ENCODE data around the gene COX18.
A peak's percentile ranks its signal among the peaks of the same experiment; 100 is the strongest.

COX18 gene, protein sequence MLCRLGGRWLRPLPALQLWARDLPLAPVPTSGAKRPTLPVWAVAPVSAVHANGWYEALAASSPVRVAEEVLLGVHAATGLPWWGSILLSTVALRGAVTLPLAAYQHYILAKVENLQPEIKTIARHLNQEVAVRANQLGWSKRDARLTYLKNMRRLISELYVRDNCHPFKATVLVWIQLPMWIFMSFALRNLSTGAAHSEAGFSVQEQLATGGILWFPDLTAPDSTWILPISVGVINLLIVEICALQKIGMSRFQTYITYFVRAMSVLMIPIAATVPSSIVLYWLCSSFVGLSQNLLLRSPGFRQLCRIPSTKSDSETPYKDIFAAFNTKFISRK

GRCh38 chr4:73069338-73070073 lies at the start of gene COX18:
TSS of gene COX18 (minus strand) at chr4:73069716. CDS start at chr4:73069649, 67 bp downstream.
- peak; percentile 94 for DNase-seq

- no peak for DNase-seq
Observed at GRCh38 chr4:73109493-73109892, 40.0 kb upstream of the COX18 start.

- no peak for DNase-seq
Observed at GRCh38 chr4:73104695-73105094, 35.2 kb upstream of the COX18 start.

DNA sequence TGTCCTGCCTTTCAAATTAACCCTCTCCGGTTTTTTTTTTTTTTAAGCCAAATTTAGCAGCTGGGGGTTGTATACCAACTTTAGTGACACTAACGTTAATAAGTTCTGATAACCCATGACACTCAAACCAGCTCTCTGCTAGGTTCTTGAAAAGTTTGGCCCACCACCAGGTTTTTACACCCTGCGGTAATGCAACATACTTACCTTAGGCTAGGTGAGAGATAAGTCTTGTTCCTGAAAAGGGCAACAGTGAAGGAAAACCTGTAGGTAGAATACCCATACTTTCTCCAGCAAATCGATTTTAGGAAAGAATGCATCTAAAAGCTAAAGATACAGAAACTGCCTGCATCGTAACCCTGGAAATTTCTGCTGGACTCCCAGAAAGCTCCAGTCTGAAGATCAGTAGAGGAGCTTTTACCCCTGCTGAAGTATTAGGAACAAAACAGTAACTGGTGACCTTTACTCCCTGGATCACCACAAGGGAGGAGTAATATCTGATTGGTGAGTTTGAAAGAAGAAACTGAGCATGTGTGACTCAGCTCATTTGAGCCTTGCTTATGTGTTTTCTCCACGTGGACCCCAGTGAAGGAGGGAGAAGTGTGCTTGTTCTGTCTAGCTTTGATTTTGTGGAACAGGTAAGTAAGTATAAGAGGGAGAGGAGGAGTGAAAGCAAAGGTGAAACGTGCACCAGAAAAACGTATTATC lies 34.4 kb upstream of the COX18 start:
- no peak for DNase-seq

GRCh38 chr4:73099143-73099542 lies 29.6 kb upstream of the COX18 start:
- no peak for DNase-seq

DNA sequence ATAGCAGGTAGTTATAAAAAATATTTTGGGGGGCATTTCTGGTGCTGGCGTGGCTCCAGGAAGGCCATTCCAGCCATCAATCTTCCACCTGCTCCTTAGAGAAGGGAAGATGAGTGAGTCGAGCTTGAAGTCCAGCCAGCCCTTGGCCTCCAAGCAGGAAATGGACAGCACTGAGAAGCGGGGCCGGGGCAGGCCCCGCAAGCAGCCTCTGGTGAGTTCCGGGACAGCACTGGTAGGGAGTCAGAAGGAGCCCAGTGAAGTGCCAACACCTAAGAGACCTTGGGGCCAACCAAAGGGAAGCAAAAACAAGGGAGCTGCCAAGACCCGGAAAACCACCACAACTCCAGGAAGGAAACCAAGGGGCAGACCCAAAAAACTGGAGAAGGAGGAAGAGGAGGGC lies 29.2 kb upstream of the COX18 start:
- DNase-seq: no peak

DNA sequence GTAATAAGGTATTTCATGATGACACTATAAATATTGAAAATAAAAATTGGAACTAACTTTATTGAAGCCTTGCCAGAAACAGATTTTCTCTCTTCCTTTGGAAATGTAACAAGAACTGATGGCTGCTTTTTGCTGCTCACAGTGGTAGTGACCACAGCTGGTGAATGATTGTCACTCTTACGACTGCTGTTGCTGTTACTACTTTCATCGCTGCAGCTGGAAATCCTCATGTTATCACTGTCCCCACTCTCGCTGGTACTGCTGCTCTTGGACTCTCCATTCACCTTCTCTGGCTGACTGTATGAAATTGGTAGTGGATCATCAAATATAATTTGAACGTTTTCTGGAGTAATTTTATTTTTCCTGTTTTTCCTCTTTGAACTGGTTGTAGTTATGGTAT lies 28.5 kb upstream of the COX18 start:
- no peak for DNase-seq

DNA sequence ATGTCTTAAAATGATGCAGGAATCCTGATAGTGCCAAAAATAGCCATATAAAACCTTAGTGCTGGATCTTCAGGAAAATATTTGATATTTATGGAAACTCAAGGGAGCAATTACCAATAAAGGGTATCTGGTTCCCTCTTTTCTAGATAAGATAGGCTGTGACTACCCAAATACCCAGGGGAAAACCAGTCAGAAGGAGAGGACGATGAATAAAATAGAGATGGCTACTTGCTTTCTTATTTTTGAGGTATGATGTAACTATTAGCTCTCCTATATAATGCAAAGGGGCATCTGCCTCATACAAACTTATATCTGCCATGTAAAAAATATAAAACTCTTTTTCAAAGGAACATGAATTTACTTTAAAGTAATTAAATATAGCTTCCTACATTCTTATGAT lies 23.4 kb upstream of the COX18 start:
- no peak for DNase-seq

- no peak for DNase-seq
Observed at GRCh38 chr4:73090738-73091137, 21.2 kb upstream of the COX18 start.

GRCh38 chr4:73087871-73088270 lies 18.4 kb upstream of the COX18 start:
- DNase-seq: no peak

DNA sequence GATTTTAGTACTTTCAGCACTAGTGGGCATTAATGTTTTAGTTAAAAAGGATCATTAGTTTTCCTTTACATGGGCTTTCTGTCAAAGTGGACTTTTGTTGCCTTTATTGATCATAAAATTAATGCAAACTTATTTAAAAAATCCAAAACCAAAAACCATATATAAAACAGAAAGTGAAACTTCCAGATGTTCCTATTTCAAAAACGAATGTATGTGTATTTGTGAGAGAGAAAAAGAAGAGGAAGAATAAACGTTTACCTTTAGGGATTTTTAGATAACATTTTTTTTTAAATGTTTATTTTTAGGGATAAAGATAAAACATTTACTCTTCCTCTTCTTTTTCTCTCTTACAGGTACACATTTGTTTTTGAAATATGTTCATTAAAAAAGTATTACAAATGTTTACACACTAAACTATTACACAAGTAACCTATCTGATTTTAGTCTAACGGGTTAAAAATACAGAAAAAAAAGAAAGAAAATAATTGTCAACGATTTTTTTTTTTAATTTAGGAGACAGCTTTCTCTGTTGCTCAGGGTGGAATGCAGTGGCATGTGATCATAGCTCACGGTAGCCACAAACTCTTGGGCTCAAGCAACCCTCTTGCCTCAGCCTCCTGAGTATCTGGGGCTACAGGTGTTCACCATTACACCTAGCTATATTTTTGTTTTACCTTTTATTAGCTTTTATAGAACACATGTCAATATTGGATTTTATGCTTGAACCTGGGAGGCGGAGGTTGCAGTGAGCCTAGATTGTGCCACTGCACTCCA lies 16.8 kb upstream of the COX18 start:
- DNase-seq: no peak

DNA sequence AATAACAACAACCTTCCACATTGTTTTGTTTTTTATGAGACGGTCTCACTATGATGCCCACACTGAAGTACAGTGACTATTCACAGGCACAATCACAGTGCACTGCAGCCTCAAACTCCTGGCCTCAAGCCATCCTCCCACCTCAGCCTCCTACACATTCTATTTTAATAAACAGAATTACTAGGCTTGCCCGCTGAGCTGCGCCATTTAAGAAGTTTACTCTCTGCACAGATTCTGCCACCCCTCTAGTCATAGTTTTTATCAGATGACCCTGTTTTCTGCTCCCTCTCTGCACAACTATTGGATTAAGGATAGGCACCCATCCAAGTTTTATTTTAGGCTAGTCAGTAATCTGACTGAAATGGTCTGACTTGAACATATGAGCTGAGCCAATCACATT lies 11.3 kb upstream of the COX18 start:
- DNase-seq: no peak

DNA sequence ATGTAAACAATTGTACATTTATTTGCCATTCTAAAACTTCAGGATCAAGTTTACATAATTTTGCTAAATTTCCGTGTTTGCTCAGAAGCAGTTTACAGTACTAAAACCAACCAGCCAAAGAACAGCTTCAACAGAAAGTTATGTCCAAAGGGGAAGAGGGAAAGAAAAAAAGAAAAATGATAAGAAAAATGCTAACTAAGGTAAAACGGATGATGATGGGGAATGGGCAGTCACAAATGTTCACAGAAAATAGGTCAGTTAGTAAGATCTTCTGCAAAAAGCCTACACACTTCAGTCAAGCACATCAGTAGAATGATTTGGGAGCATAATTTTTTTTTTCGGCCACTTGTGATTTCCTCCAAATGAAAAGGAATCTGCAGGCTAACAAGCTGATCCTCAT lies 6.3 kb upstream of the COX18 start:
- DNase-seq: no peak

DNA sequence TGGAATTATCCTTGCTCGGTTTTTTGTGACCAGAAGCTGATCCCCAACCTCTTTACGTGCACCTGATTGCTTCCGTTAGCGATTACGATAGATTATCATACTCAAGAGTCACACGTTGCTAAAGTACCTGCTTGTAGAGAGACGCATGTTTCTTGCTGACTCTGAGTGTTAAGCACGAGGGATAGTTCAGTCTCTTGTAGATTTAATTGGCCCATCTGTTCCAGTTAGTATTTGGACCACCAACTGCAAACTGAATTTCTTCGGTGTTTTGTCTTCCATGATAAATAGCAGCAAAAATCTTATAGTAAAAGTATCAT lies 516 bp upstream of the COX18 start:
- DNase-seq: no peak

DNA sequence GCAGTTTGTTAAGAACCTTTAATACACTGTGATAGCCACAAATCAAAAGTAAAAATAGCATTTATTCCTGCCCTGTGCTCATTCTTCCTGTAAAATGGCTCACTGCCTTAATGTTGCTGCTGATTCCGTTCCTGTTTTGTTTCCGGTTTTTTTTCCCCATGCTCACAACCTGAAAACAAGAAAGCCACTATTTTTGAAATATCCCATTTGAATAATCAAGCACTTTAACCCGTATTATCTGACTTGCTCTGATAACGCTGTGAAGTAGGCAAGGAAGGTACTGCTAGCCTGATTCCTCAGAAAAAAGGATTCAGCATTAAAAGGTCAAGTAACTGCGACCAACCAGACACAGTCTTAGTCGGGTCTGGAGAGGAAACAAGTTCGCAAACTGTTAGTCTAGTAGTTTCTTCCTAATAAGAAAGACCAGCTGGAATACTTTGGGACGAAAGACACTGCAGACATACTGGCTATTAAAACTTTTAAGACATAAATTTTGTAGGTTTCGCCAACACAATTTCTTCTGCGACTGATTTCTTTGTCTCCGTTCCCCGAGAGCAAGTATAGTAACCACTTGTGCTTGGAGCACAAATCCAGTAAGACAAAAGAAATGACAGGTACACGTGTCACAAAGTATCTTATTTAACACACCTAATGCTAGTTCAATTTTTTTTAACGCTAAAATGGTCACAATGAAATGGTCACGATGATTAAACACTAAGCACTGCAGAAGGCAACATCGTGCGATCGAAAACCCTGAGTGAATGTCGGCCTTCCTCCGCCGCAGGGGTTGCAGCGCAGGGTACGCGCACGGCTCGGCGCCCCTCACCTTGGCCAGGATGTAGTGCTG lies 802 bp downstream of the COX18 start:
- no peak for DNase-seq

DNA sequence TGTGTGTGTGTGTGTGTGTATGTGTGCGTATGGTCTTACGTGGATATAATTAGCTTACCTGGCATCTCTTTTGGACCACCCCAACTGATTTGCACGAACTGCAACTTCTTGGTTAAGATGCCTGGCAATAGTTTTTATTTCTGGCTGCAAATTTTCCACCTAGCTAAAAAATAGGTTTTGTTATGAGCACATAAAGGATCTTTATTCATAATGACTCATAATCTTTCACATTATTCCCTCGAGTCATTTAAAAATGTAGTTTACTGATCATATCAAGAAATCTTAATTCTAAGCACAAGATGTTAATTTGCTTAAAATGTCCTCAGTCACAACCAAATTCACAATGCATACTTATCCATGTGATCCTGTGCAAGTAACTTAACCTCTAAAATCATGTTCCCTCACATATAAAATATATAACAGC lies 1.5 kb downstream of the COX18 start:
- DNase-seq: no peak

- DNase-seq: no peak
Observed at GRCh38 chr4:73066928-73067327, 2.6 kb downstream of the COX18 start.

DNA sequence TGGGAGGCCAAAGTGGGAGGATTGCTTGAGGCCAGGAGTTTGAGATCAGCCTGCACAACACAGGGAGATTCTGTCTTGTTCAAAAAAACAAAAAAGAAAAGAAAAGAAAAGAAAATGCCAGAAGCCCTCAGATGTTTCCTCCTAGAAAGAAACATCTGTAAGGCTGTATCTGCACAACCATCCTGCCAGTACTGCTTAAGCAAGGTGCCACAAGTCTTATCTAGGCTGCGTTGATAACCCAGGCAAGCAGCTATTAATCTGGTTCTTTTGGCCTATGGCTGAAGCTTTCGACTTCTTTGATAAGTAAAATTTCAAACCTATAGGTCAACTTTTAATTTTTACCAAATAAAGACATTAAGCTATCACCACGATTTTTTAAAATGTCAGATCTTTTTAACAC lies 3.1 kb downstream of the COX18 start:
- no peak for DNase-seq

GRCh38 chr4:73064536-73064935 lies 5.0 kb downstream of the COX18 start:
- DNase-seq: no peak

GRCh38 chr4:73055241-73055897 lies 14.1 kb downstream of the COX18 start:
- no peak for DNase-seq

DNA sequence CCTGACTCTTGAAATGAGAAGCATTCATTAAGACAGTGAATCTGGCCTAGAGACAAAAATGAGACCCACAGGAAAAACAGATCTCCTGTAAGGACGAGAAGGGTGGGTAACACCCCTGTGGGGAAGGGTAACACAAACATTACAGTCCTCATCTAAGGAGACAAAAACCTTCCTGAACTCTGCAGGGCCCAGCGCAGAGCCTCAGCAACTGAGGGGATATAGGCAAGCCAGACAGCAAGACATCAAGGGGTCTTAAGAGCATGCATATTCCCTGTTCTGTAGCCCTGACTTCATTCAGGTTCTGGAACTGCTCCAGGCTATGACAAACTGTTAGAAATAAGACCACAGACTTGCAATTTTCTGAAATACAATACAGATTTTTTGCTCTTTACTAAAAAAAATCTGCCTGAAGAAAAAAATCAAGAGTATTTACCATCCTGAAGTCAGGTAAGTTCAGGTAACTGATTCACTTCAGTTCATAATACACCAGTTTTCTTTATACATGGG lies 15.5 kb downstream of the COX18 start:
- no peak for DNase-seq

- DNase-seq: no peak
Observed at GRCh38 chr4:73053076-73053475, 16.4 kb downstream of the COX18 start.

Data from CD4-positive, alpha-beta T cell treated with Interleukin-17A for 4 hours (primary cell).